K562 (cell line): Measurements from ENCODE around the gene FOXP4. TPM values are rescaled to one million over a fixed set of nuclear protein-coding genes. Genes with fewer than 3 reads are reported as not detected.

Source experiments
- ATAC-seq: fragments of 200-7000 bp; cut with Tn5 transposase; 3 replicates; pipeline ENCODE4 v1.9.1; 2020; ENCODE audit warnings: moderate library complexity
- BruUV-seq: library from RNA; stranded (reverse); fragments of 400-500 nt; replicated peaks from 2 replicates; lab custom pipeline; 2021; lab: Mats Ljungman, UMichigan
- CTCF ChIA-PET: fragments of 300-600 bp; formaldehyde crosslinking; extraction: SDS; loops from one replicate; lab custom pipeline; 2021; ENCODE audit warnings: low intra/inter-chr PET ratio; lab: Yijun Ruan, JAX
- POLR2A ChIA-PET: fragments of 300-600, 350-650 bp; sonication (Branson Sonifier 250); formaldehyde crosslinking; extraction: SDS; loops from one replicate; lab custom pipeline; 2021; ENCODE audit warnings: antibody characterized with exemption, inconsistent platforms; lab: Yijun Ruan, JAX
- DNase-seq, 4 experiments: peaks; one replicate each; pipeline versions ENCODE4 v3.0.0 to v3.0.0-alpha.2; 2011 to 2018; ENCODE audit warnings: low spot score in 3 of 4, mixed read lengths in 3 of 4; ENCODE audit errors: extremely low read depth in 1 of 4
- FAIRE-seq: peaks from 2 replicates; lab custom pipeline; 2011; peaks lifted over from hg19 to GRCh38; lab: Jason Lieb, UNC
- H2AFZ ChIP-seq: 2 replicates; pipeline ENCODE4 v1.6.0; 2011; ENCODE audit warnings: low read depth, low read length, control low read depth, inconsistent platforms
- H3K27ac ChIP-seq: fragments of 200-600 bp; 3 replicates; pipeline ENCODE4 v1.8.0; 2011; ENCODE audit warnings: low read depth, mild to moderate bottlenecking, control low read depth, inconsistent platforms, low read length, moderate library complexity, mixed read lengths; ENCODE audit errors: extremely low read depth
- H3K27me3 ChIP-seq, 2 experiments: fragments of 300-600 bp in 1 of 2; 2 replicates in 1 of 2; 3 replicates in 1 of 2; pipeline versions ENCODE4 v1.6.0 to v1.8.0; 2011; ENCODE audit warnings: inconsistent platforms in 2 of 2, low read length in 2 of 2, mild to moderate bottlenecking in 1 of 2, mixed read lengths in 1 of 2, moderate library complexity in 1 of 2; ENCODE audit not compliant: control insufficient read depth in 2 of 2, insufficient read depth in 2 of 2
- H3K36me3 ChIP-seq: fragments of 300-600 bp; 3 replicates; pipeline ENCODE4 v1.8.0; 2011; ENCODE audit warnings: mild to moderate bottlenecking, low read length, inconsistent platforms; ENCODE audit not compliant: control insufficient read depth, insufficient read depth
- H3K4me1 ChIP-seq, 2 experiments: fragments of 200-600 bp in 1 of 2; replicated peaks in 1 of 2; 2 replicates in 1 of 2; 3 replicates in 1 of 2; pipeline versions ENCODE4 v1.5.1 to v1.8.0; 2011; ENCODE audit warnings: inconsistent platforms in 2 of 2, low read length in 2 of 2, mild to moderate bottlenecking in 1 of 2, mixed read lengths in 1 of 2, moderate library complexity in 1 of 2; ENCODE audit not compliant: control insufficient read depth in 2 of 2, insufficient read depth in 2 of 2
- H3K4me2 ChIP-seq: 2 replicates; pipeline ENCODE4 v1.6.1; 2011; ENCODE audit warnings: low read length, control low read depth, inconsistent platforms, mixed read lengths; ENCODE audit not compliant: insufficient read depth
- H3K4me3 ChIP-seq: fragments of 200-600 bp; sonication (generic), shearing (Covaris generic); 2 replicates; pipeline ENCODE4 v1.5.1; 2016; ENCODE audit warnings: control low read depth, inconsistent platforms
- H3K79me2 ChIP-seq: fragments of 200-600 bp; 3 replicates; pipeline ENCODE4 v1.8.0; 2011; ENCODE audit warnings: low read length, inconsistent platforms; ENCODE audit not compliant: control insufficient read depth, insufficient read depth
- H3K9ac ChIP-seq, 2 experiments: 2 replicates each; pipeline versions ENCODE4 v1.6.0 to v1.6.1; 2011; ENCODE audit warnings: low read depth in 2 of 2, low read length in 2 of 2, control low read depth in 1 of 2, inconsistent platforms in 1 of 2, mild to moderate bottlenecking in 1 of 2, mixed read lengths in 1 of 2; ENCODE audit not compliant: insufficient read depth in 1 of 2
- H3K9me1 ChIP-seq: one replicate; pipeline ENCODE4 v1.6.0; 2011; ENCODE audit warnings: inconsistent platforms, mild to moderate bottlenecking, low read length, moderate library complexity; ENCODE audit not compliant: control insufficient read depth, insufficient read depth
- H3K9me3 ChIP-seq: replicated peaks from 2 replicates; pipeline ENCODE4 v1.5.1; 2011; ENCODE audit warnings: low read depth, low read length, inconsistent platforms; ENCODE audit not compliant: control insufficient read depth, insufficient read depth
- H4K20me1 ChIP-seq: replicated peaks from 2 replicates; pipeline ENCODE4 v1.6.1; 2011; ENCODE audit warnings: low read length, inconsistent platforms, mixed read lengths; ENCODE audit not compliant: control insufficient read depth, insufficient read depth
- CBFA2T3 ChIP-seq: fragments of 450-650 bp; IDR thresholded peaks from 2 replicates; pipeline ENCODE4 v1.6.1; 2017
- CREM ChIP-seq: IDR thresholded peaks from 2 replicates; pipeline ENCODE4 v1.6.1; 2014; ENCODE audit warnings: antibody characterized with exemption, low read depth
- HOXB6 ChIP-seq: fragments of 250-450 bp; sonication (Bioruptor Pico); IDR thresholded peaks from 2 replicates; pipeline ENCODE4 v1.5.1; 2022; ENCODE audit warnings: mild to moderate bottlenecking, borderline replicate concordance
- HSF4 ChIP-seq: fragments of 250-450 bp; sonication (Bioruptor Pico); IDR thresholded peaks from 2 replicates; pipeline ENCODE4 v2.1.2; 2022; ENCODE audit warnings: mild to moderate bottlenecking, moderate library complexity, borderline replicate concordance
- KDM2B ChIP-seq: fragments of 250-450 bp; sonication (Bioruptor Pico); IDR thresholded peaks from 2 replicates; pipeline ENCODE4 v1.8.0; 2021; ENCODE audit warnings: mild to moderate bottlenecking, moderate library complexity
- NUFIP1 ChIP-seq: fragments of 450-650 bp; IDR thresholded peaks from 2 replicates; pipeline ENCODE4 v1.6.1; 2018; ENCODE audit not compliant: partially characterized antibody
- RBBP5 ChIP-seq: fragments of 200-600 bp; sonication (generic); IDR thresholded peaks from 2 replicates; pipeline ENCODE4 v1.6.1; 2012; ENCODE audit warnings: borderline replicate concordance, mild to moderate bottlenecking, low read length, control low read depth, inconsistent platforms; ENCODE audit not compliant: insufficient read depth, poor library complexity, severe bottlenecking
- WGBS: fragments of 100-300 bp; shearing (Covaris generic); methylation state at CpG from one replicate; pipeline ENCODE4 v1.1.6; 2016; ENCODE audit warnings: low coverage, mixed read lengths; ENCODE audit not compliant: insufficient coverage; ENCODE audit errors: missing lambda C conversion rate; 5-methylcytosine and 5-hydroxymethylcytosine counted together
- in situ Hi-C: fragments of 300-500 bp; cut with MboI; formaldehyde crosslinking; loops from 4 replicates; pipeline ENCODE4 v1.15.0; 2018; ENCODE audit warnings: inconsistent platforms, mixed read lengths
- intact Hi-C: fragments of 100-400 bp; cut with micrococcal nuclease; formaldehyde crosslinking; loops from 2 replicates; pipeline ENCODE4 v1.14.2; 2022
- polyA plus RNA-seq, 8 experiments: library from polyadenylated mRNA; depleted of rRNA in 4 of 8; stranded (reverse) in 5 of 8; unstranded in 3 of 8; fragments of >200 nt; fragmentation: Nextera tagmentation in 2 of 8; fragmentation: Illumina TruSeq in 1 of 8; extraction: Ambion mirVana in 2 of 8; extraction: Trizol in 1 of 8; gene quantifications; 2 replicates each; pipeline versions ENCODE4 v1.2.1 to v1.2.3, GENCODE V29; 2011 to 2014; ENCODE audit warnings: inconsistent platforms in 1 of 8, missing spikeins in 1 of 8
- total RNA-seq, 7 experiments: library from RNA; depleted of rRNA in 6 of 7; stranded (reverse); fragments of >200 nt in 6 of 7; fragmentation: Illumina TruSeq in 2 of 7; extraction: Trizol in 2 of 7; gene quantifications; 2 replicates each; pipeline versions ENCODE4 v1.2.1 to v1.2.3, GENCODE V29; 2011 to 2021; ENCODE audit warnings: low replicate concordance in 1 of 7
- TF ChIP-seq, protein P1 (sequence below): fragments of 250-450 bp; sonication (Bioruptor Pico); IDR thresholded peaks from 2 replicates; pipeline ENCODE4 v1.5.0; 2020; ENCODE audit warnings: mild to moderate bottlenecking, borderline replicate concordance

Gene FOXP4
- total and polyA plus RNA-seq, 9 of the 15 experiments (the other 6 are each of a cell fraction or from before 2014, with no cell fraction given) = 0.11 to 29.4 (median 2.3) TPM

DNA sequence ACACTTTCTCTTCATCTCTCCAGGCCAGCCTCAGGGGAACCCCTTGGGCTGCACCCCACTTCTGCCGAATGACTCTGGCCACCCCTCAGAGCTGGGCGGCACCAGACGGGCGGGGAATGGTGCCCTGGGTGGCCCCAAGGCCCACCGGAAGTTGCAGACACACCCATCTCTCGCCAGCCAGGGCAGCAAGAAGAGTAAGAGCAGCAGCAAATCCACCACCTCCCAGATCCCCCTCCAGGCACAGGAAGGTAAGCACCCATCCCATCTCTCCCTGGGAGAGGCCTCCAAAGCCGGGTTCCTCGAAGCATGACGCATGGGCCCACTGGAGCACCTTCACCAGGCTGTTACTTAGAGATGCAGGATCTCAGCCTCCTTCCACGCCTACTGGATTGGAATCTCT, 103.4 kb downstream of the FOXP4 start:
- Histone ChIP-seq H3K79me2 (no peaks in the 10 kb centered on the region), H3K4me2 (no peak overlapping the region), H3K36me3 (no peaks in the 10 kb centered on the region), H3K27ac (no peak overlapping the region), H2AFZ (no peak overlapping the region), H4K20me1 (peaks cover 14% of the 10 kb centered on the region; the same call in 1 of the 2 replicates), H3K9ac (no peak overlapping the region), H3K27me3 (peaks cover 41 to 66% of the 10 kb centered on the region in 2 experiments; a peak in 4 of 5 replicates), H3K9me1 (no peaks in the 10 kb centered on the region), H3K4me3 (no peak overlapping the region), H3K9me3 (no peaks in the 10 kb centered on the region), H3K4me1 (peaks cover 0 to 10% of the 10 kb centered on the region in 2 experiments; a peak in 1 of 5 replicates)
- no TSS peak for BruUV-seq
- WGBS = 0% methylated on average over 10 of the region's 10 CpGs
- ATAC-seq (no peak), FAIRE-seq (no peak), DNase-seq (no peak)
- intact Hi-C loops (no loop called here), in situ Hi-C loops (no loop called here)
- ChIA-PET CTCF (no interaction called here), POLR2A (no interaction called here)
- TF ChIP-seq KDM2B (CRISPR knock-in tag) (no peak), HOXB6 (CRISPR knock-in tag) (no peak), CBFA2T3 (no peak), HSF4 (CRISPR knock-in tag) (no peak), CREM (no peak), NUFIP1 (no peak), RBBP5 (no peak)
- TF ChIP-seq, protein P1, sequence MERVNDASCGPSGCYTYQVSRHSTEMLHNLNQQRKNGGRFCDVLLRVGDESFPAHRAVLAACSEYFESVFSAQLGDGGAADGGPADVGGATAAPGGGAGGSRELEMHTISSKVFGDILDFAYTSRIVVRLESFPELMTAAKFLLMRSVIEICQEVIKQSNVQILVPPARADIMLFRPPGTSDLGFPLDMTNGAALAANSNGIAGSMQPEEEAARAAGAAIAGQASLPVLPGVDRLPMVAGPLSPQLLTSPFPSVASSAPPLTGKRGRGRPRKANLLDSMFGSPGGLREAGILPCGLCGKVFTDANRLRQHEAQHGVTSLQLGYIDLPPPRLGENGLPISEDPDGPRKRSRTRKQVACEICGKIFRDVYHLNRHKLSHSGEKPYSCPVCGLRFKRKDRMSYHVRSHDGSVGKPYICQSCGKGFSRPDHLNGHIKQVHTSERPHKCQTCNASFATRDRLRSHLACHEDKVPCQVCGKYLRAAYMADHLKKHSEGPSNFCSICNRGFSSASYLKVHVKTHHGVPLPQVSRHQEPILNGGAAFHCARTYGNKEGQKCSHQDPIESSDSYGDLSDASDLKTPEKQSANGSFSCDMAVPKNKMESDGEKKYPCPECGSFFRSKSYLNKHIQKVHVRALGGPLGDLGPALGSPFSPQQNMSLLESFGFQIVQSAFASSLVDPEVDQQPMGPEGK (CRISPR knock-in tag) = no peak
- TF ChIP-seq, all 486 proteins: peak for 0
